GM23248 (cell line): ENCODE measurements around the gene C14orf119. TPM values are rescaled to one million over a fixed set of nuclear protein-coding genes. Genes with fewer than 3 reads are reported as not detected.

ENCODE experiments used
- DNase-seq: peaks from one replicate; pipeline ENCODE4 v3.0.0-alpha.2; 2015
- H2AFZ ChIP-seq: fragments of 200-600 bp; sonication (generic); 2 replicates; pipeline ENCODE4 v1.6.1; 2016; ENCODE audit warnings: antibody characterized with exemption
- H3F3A ChIP-seq: fragments of 200-600 bp; sonication (generic); 2 replicates; pipeline ENCODE4 v1.6.1; 2016; ENCODE audit warnings: mild to moderate bottlenecking, antibody characterized with exemption, mixed run types; ENCODE audit not compliant: insufficient read depth
- H3K27ac ChIP-seq: fragments of 200-600 bp; sonication (generic); 2 replicates; pipeline ENCODE4 v1.5.1; 2016; ENCODE audit warnings: mild to moderate bottlenecking
- H3K27me3 ChIP-seq: fragments of 200-600 bp; sonication (generic); replicated peaks from 2 replicates; pipeline ENCODE4 v1.6.1; 2016; ENCODE audit warnings: mild to moderate bottlenecking; ENCODE audit not compliant: insufficient read depth
- H3K36me3 ChIP-seq: fragments of 200-600 bp; sonication (generic); 2 replicates; pipeline ENCODE4 v1.6.1; 2016; ENCODE audit warnings: low read depth, mild to moderate bottlenecking
- H3K4me1 ChIP-seq: fragments of 200-600 bp; sonication (generic); 2 replicates; pipeline ENCODE4 v1.6.1; 2016; ENCODE audit warnings: mild to moderate bottlenecking; ENCODE audit not compliant: insufficient read depth
- H3K4me2 ChIP-seq: fragments of 200-600 bp; sonication (generic); one replicate; pipeline ENCODE4 v1.6.1; 2016; ENCODE audit warnings: mild to moderate bottlenecking; ENCODE audit not compliant: unreplicated experiment
- H3K4me3 ChIP-seq: fragments of 200-600 bp; sonication (generic); 2 replicates; pipeline ENCODE4 v1.5.1; 2016; ENCODE audit warnings: mild to moderate bottlenecking
- H3K79me2 ChIP-seq: fragments of 200-600 bp; sonication (generic); 2 replicates; pipeline ENCODE4 v1.6.1; 2016; ENCODE audit warnings: mild to moderate bottlenecking; ENCODE audit not compliant: insufficient read depth
- H3K9ac ChIP-seq: fragments of 200-600 bp; sonication (generic); 2 replicates; pipeline ENCODE4 v1.6.1; 2016; ENCODE audit warnings: mild to moderate bottlenecking
- H3K9me2 ChIP-seq: fragments of 200-600 bp; sonication (generic); 2 replicates; pipeline ENCODE4 v1.6.1; 2016; ENCODE audit warnings: mixed run types, mild to moderate bottlenecking, moderate library complexity; ENCODE audit not compliant: insufficient read depth
- H3K9me3 ChIP-seq: fragments of 200-600 bp; sonication (generic); one replicate; pipeline ENCODE4 v1.6.1; 2017; ENCODE audit warnings: low read depth
- H4K20me1 ChIP-seq: fragments of 200-600 bp; sonication (generic); 2 replicates; pipeline ENCODE4 v1.6.0; 2016; ENCODE audit not compliant: insufficient read depth
- EZH2 ChIP-seq: fragments of 200-600 bp; sonication (generic); IDR thresholded peaks from 2 replicates; pipeline ENCODE4 v1.6.1; 2018; ENCODE audit warnings: antibody characterized with exemption, mild to moderate bottlenecking; ENCODE audit not compliant: insufficient read depth, poor library complexity, severe bottlenecking
- EZH2phosphoT487 ChIP-seq: fragments of 200-600 bp; sonication (generic); IDR thresholded peaks from 2 replicates; pipeline ENCODE4 v1.6.1; 2018; ENCODE audit warnings: antibody characterized with exemption, moderate library complexity, mild to moderate bottlenecking, low read depth; ENCODE audit not compliant: insufficient read depth
- WGBS, 2 experiments: methylation state at CpG; one replicate each; pipeline ENCODE4 v1.1.6; 2015 to 2017; ENCODE audit warnings: low lambda C conversion rate in 2 of 2, low coverage in 1 of 2; ENCODE audit errors: missing lambda C conversion rate in 2 of 2; 5-methylcytosine and 5-hydroxymethylcytosine counted together
- in situ Hi-C: fragments of 300-500 bp; cut with MboI; formaldehyde crosslinking; loops from 2 replicates; pipeline ENCODE4 v1.15.0; 2020
- polyA plus RNA-seq: library from polyadenylated mRNA; unstranded; fragments of >200 nt; fragmentation: Nextera tagmentation; extraction: Ambion mirVana; gene quantifications from 2 replicates; pipeline ENCODE4 v1.2.1, GENCODE V29; 2016
- total RNA-seq: library from RNA; depleted of rRNA; stranded (reverse); fragments of >200 nt; shearing (Covaris generic); gene quantifications from 2 replicates; pipeline ENCODE4 v1.2.3, GENCODE V29; 2014

The C14orf119 gene
- total and polyA plus RNA-seq, 2 experiments from 2014 or later = 48.7 to 166 TPM

DNA sequence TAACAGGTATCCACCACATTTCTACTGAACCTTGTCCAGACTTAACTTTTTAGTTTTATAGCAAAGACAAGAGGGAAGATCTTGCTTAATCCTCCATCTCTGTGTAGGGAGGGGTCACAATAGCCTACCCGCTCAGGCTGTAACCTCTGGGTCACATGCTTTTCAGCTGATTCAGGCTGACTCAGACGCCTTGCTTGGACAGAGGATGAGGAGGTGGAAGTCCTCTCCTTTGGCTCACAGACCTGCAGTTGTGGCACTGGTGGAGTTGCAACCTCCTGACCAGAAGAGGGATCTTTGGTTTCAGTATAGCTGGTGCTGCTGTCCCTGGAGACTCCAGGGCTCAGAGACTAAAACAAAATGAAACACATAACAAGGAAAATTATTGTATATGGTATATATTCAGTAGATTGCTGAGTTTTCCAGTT lies 16.6 kb upstream of the C14orf119 start:
- peak overlapping the region; percentile 75 for H3K4me2 ChIP-seq
- H3F3A ChIP-seq = peaks cover 58% of the 10 kb centered on the region
- peaks cover 45% of the 10 kb centered on the region for H3K4me1 ChIP-seq
- H3K36me3 ChIP-seq = peaks cover 69% of the 10 kb centered on the region
- no peaks in the 10 kb centered on the region for H4K20me1 ChIP-seq
- DNase-seq = peak; percentile 98
- H3K27ac ChIP-seq = peak overlapping the region; percentile 96
- peak overlapping the region; percentile 36 for H3K4me3 ChIP-seq
- in situ Hi-C loops = no loop called here
- no peaks in the 10 kb centered on the region for H3K9me2 ChIP-seq
- H2AFZ ChIP-seq = no peak overlapping the region
- no peaks in the 10 kb centered on the region for H3K27me3 ChIP-seq
- WGBS, 2 experiments = 0% methylated on average over 2 of the region's 2 CpGs
- TF ChIP-seq EZH2 (no peak), EZH2phosphoT487 (no peak)
- no peaks in the 10 kb centered on the region for H3K9me3 ChIP-seq
- peak overlapping the region; percentile 79 for H3K9ac ChIP-seq
- H3K79me2 ChIP-seq = peaks cover 71% of the 10 kb centered on the region

DNA sequence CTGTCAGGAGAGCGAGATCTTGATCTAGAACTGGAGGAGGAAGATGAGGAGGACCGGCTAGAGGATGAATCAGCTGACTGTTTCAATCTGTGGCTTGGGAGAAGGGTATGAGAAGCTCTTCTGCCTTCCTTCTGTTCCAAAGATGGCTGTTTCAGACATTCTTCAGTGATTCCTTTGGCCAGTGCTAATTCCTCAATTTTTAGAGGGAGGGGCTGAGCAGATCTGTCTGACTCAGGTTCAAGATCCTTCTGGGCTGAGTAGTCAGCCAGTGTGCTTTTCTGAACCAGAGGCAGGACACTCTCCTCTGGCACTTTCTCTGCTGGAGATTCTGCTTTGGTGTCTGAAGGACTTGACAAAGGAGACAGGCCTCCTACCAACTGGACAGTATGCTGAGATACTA lies 15.6 kb upstream of the C14orf119 start:
- H3K79me2 ChIP-seq = peaks cover 71% of the 10 kb centered on the region

DNA sequence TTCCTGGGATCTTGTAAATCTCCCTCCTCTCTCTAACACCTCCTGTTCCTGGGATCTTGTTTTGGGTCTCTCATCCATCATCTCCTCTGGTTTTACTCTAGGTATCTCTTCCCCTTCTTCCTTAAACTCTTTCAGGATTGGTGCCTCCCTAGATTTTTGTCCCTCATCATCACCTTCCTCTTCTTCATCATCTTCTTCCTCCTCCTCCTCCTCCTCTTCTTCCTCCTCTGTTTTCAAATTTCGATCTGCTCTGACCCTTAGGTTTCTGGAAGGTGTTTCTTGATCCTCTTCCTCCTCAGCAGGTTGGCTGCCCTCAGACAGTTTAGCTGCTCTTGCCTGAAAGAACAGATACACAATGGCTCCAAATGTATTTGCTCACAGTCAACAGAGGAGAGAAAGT lies 14.8 kb upstream of the C14orf119 start:
- H3K36me3 ChIP-seq = peaks cover 74% of the 10 kb centered on the region
- H3K9ac ChIP-seq = peak overlapping the region; percentile 79
- peak overlapping the region; percentile 50 for H3K4me2 ChIP-seq
- H3K4me1 ChIP-seq = peaks cover 50% of the 10 kb centered on the region
- DNase-seq = no peak
- H3K9me3 ChIP-seq = no peaks in the 10 kb centered on the region
- no peak for TF ChIP-seq EZH2phosphoT487
- TF ChIP-seq EZH2 = no peak
- H3K27ac ChIP-seq = peak overlapping the region; percentile 96
- 86 to 95% methylated on average over 1 of the region's 1 CpG for WGBS, 2 experiments
- in situ Hi-C loops = no loop called here
- peaks cover 67% of the 10 kb centered on the region for H3K79me2 ChIP-seq
- H4K20me1 ChIP-seq = no peaks in the 10 kb centered on the region
- no peaks in the 10 kb centered on the region for H3K9me2 ChIP-seq
- peaks cover 63% of the 10 kb centered on the region for H3F3A ChIP-seq
- H3K4me3 ChIP-seq = no peak overlapping the region
- H2AFZ ChIP-seq = no peak overlapping the region
- no peaks in the 10 kb centered on the region for H3K27me3 ChIP-seq

More for the DNA sequence above, 15.6 kb upstream of the C14orf119 start:
- Histone ChIP-seq H3K27me3 (no peaks in the 10 kb centered on the region), H3K9me2 (no peaks in the 10 kb centered on the region), H4K20me1 (no peaks in the 10 kb centered on the region), H3K9me3 (no peaks in the 10 kb centered on the region), H3K4me1 (peaks cover 45% of the 10 kb centered on the region), H2AFZ (no peak overlapping the region), H3K4me2 (peak overlapping the region; percentile 75), H3K9ac (peak overlapping the region; percentile 79), H3K27ac (peak overlapping the region; percentile 96), H3K36me3 (peaks cover 72% of the 10 kb centered on the region), H3F3A (peaks cover 56% of the 10 kb centered on the region), H3K4me3 (0 out of 2 replicates have a peak overlapping the region, but pooled peaks have one; percentile 36)
- in situ Hi-C loops = no loop called here
- peak; percentile 81 for DNase-seq
- TF ChIP-seq EZH2 = no peak
- no peak for TF ChIP-seq EZH2phosphoT487
- 43 to 48% methylated on average over 2 of the region's 2 CpGs for WGBS, 2 experiments

DNA sequence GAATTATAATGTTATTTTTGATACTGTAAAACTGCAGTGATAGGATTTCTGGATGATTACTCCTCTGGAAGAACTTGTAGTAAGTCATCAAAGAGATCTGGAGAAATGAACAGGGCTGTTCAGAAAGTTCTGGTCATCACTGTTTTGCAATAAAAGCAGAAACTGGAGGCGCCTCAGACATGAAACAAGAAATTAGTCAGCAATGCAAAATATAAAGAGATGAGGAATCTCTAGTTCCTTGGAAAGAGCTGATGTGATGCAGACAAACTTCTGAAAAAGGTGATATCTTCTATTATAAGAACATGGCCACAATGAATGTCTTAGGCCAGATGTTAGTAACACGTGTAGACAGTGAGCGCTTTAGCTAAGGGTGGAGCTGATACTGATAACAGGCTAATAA lies 9.8 kb upstream of the C14orf119 start:
- TF ChIP-seq EZH2 (no peak), EZH2phosphoT487 (no peak)
- no peak overlapping the region for H3K4me3 ChIP-seq
- peak overlapping the region; percentile 73 for H3K27ac ChIP-seq
- in situ Hi-C loops = no loop called here
- H3K79me2 ChIP-seq = peaks cover 85% of the 10 kb centered on the region
- 63% methylated on average over 3 of the region's 3 CpGs for WGBS, 2 experiments
- peak overlapping the region; percentile 27 for H3K4me2 ChIP-seq
- DNase-seq = peak; percentile 86
- H3K9me3 ChIP-seq = no peaks in the 10 kb centered on the region
- no peaks in the 10 kb centered on the region for H3K27me3 ChIP-seq
- H2AFZ ChIP-seq = no peak overlapping the region
- 0 out of 2 replicates have a peak, but pooled peaks cover 3% of the 10 kb centered on the region for H4K20me1 ChIP-seq
- peak overlapping the region; percentile 38; the same call in 1 of the 2 replicates for H3K9ac ChIP-seq
- peaks cover 70% of the 10 kb centered on the region for H3F3A ChIP-seq
- H3K9me2 ChIP-seq = no peaks in the 10 kb centered on the region
- peaks cover 87% of the 10 kb centered on the region for H3K36me3 ChIP-seq
- H3K4me1 ChIP-seq = peaks cover 28% of the 10 kb centered on the region

DNA sequence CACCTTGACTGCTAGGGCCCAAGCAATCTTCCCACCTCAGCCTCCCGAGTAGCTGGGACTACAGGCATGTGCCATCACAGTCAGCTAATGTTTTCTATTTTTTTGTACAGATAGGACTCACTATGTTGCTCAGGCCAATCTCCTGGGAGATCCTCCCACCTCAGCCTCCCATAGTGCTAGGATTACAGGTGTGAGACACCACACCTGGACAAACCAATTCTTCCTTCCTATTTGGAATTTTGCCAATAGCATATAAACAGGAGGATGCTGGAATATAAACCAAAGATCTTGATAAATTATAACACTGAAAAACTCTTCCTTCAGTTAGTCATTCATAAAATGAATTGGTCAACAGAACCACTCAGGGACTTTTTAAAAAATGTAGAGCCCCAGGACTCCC lies 8.7 kb upstream of the C14orf119 start:
- Histone ChIP-seq H3K79me2 (peaks cover 92% of the 10 kb centered on the region), H3F3A (peaks cover 59% of the 10 kb centered on the region), H4K20me1 (0 out of 2 replicates have a peak, but pooled peaks cover 3% of the 10 kb centered on the region), H3K4me3 (no peak overlapping the region), H2AFZ (no peak overlapping the region), H3K9me3 (no peaks in the 10 kb centered on the region), H3K9me2 (no peaks in the 10 kb centered on the region), H3K4me2 (no peak overlapping the region), H3K4me1 (peaks cover 19% of the 10 kb centered on the region), H3K9ac (no peak overlapping the region; the same call in 1 of the 2 replicates), H3K27ac (peak overlapping the region; percentile 73), H3K27me3 (no peaks in the 10 kb centered on the region), H3K36me3 (peaks cover 78% of the 10 kb centered on the region)
- DNase-seq = no peak
- 88 to 100% methylated on average over 1 of the region's 1 CpG for WGBS, 2 experiments
- TF ChIP-seq EZH2phosphoT487 = no peak
- TF ChIP-seq EZH2 = no peak
- in situ Hi-C loops = no loop called here
